Neural progenitor cell (in vitro differentiated cells): Measurements from ENCODE around the gene GFY. TPM values are rescaled to one million over a fixed set of nuclear protein-coding genes. Genes with fewer than 3 reads are reported as not detected.

Experiments used
- DNase-seq: peaks from one replicate; pipeline ENCODE4 v3.0.0-alpha.2; 2016; ENCODE audit warnings: low spot score
- H2AFZ ChIP-seq: fragments of 200-600 bp; sonication (generic); replicated peaks from 2 replicates; pipeline ENCODE4 v1.6.1; 2016; ENCODE audit warnings: antibody characterized with exemption
- H3F3A ChIP-seq: fragments of 200-600 bp; sonication (generic); 2 replicates; pipeline ENCODE4 v1.6.1; 2016; ENCODE audit warnings: antibody characterized with exemption, low read depth
- H3K27ac ChIP-seq: fragments of 200-600 bp; sonication (generic); 2 replicates; pipeline ENCODE4 v1.5.1; 2016; ENCODE audit warnings: mild to moderate bottlenecking
- H3K27me3 ChIP-seq: fragments of 200-600 bp; sonication (generic); 2 replicates; pipeline ENCODE4 v1.6.1; 2016; ENCODE audit warnings: mild to moderate bottlenecking, moderate library complexity
- H3K36me3 ChIP-seq: fragments of 200-600 bp; sonication (generic); 2 replicates; pipeline ENCODE4 v1.5.1; 2016
- H3K4me1 ChIP-seq: fragments of 200-600 bp; sonication (generic); 2 replicates; pipeline ENCODE4 v1.6.1; 2016; ENCODE audit warnings: mixed run types
- H3K4me2 ChIP-seq: fragments of 200-600 bp; sonication (generic); 2 replicates; pipeline ENCODE4 v1.6.1; 2016
- H3K4me3 ChIP-seq: fragments of 200-600 bp; sonication (generic); 2 replicates; pipeline ENCODE4 v1.5.1; 2016
- H3K79me2 ChIP-seq: fragments of 200-600 bp; sonication (generic); 2 replicates; pipeline ENCODE4 v1.6.1; 2016; ENCODE audit warnings: low read depth
- H3K9ac ChIP-seq: fragments of 200-600 bp; sonication (generic); 2 replicates; pipeline ENCODE4 v1.6.1; 2016
- H3K9me3 ChIP-seq: fragments of 200-600 bp; sonication (generic); 2 replicates; pipeline ENCODE4 v1.5.1; 2016; ENCODE audit warnings: low read depth
- H4K20me1 ChIP-seq: fragments of 200-600 bp; sonication (generic); 2 replicates; pipeline ENCODE4 v1.6.1; 2016; ENCODE audit warnings: low read depth
- H3K27ac Mint-ChIP-seq: 3 replicates; pipeline ENCODE4 v1.8.0; 2021; ENCODE audit warnings: mixed read lengths
- H3K27me3 Mint-ChIP-seq: 2 replicates; pipeline ENCODE4 v1.8.0; 2022; ENCODE audit warnings: low read depth, mild to moderate bottlenecking, inconsistent platforms, moderate library complexity, mixed read lengths; ENCODE audit not compliant: insufficient read depth
- H3K36me3 Mint-ChIP-seq: 3 replicates; pipeline ENCODE4 v1.8.0; 2021; ENCODE audit warnings: mixed read lengths
- H3K4me1 Mint-ChIP-seq: 3 replicates; pipeline ENCODE4 v1.8.0; 2021; ENCODE audit warnings: mixed read lengths
- H3K4me3 Mint-ChIP-seq: 3 replicates; pipeline ENCODE4 v1.8.0; 2021; ENCODE audit warnings: mild to moderate bottlenecking, moderate library complexity, mixed read lengths
- H3K9me3 Mint-ChIP-seq: 3 replicates; pipeline ENCODE4 v1.8.0; 2020; ENCODE audit warnings: mixed read lengths
- EZH2 ChIP-seq: fragments of 200-600 bp; sonication (generic); IDR thresholded peaks from 2 replicates; pipeline ENCODE4 v1.6.1; 2017; ENCODE audit warnings: antibody characterized with exemption, mild to moderate bottlenecking, moderate library complexity
- EZH2phosphoT487 ChIP-seq: fragments of 200-600 bp; sonication (generic); IDR thresholded peaks from 2 replicates; pipeline ENCODE4 v1.6.1; 2017; ENCODE audit warnings: antibody characterized with exemption
- total RNA-seq: library from RNA; depleted of rRNA; stranded (reverse); fragments of >200 nt; gene quantifications from 2 replicates; pipeline ENCODE4 v1.2.3, GENCODE V29; 2015; ENCODE audit warnings: low replicate concordance
- TF ChIP-seq, protein P1 (sequence below): fragments of 200-600 bp; sonication (generic); IDR thresholded peaks from 2 replicates; pipeline ENCODE4 v1.5.1; 2017; ENCODE audit warnings: antibody characterized with exemption, mild to moderate bottlenecking

The GFY gene
- total RNA-seq, 1 donor from 2014 or later, result not detected

DNA sequence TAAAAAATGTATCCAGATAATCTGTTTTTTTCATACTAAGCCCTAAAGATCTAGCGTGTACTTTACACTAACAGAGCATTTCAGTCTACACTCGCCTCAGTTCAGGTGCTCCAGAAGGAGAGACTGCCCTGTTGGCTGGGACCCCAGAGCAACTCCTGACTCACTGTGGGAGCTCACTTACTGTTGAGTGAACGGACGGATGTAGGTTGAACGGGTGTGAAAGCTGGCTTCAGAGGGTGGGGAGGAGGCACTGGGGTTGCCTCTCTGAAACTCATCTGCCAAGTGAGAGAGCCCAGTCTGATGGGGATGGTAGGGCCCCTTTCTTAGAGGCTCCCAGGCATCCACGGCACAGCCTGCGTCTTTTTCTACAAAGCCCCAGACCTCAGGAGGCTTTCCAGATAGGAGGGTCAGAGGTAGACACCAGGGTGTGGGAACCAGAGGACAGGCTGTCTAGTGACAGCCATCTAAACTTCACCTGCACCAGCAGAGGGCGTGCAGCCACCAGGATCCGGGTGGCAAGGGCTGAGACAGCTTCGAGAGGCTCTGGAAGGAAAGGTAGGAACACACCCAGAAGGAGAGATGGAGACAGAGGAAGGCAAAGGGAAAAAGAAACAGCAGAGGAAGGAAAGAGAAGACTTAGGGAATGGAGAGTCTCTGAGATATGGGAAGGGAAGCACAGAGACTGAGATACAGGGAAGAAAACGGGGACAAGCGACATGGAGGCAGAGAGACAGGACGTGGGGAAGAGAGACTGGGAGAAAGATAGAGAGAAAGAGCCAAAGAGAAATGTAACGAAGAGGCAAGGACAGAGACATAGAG lies 33.4 kb upstream of the GFY start:
- DNase-seq, result peak; percentile 92
- Mint-ChIP-seq H3K27ac (no peak overlapping the region), H3K4me3 (no peak overlapping the region), H3K36me3 (peaks cover 2% of the 10 kb centered on the region), H3K9me3 (peaks cover 3% of the 10 kb centered on the region), H3K27me3 (peaks cover 16% of the 10 kb centered on the region), H3K4me1 (peaks cover 23% of the 10 kb centered on the region)
- peaks cover 22% of the 10 kb centered on the region for H3F3A ChIP-seq
- peaks cover 18% of the 10 kb centered on the region for H3K4me1 ChIP-seq
- peak overlapping the region; percentile 51 for H2AFZ ChIP-seq
- H3K9ac ChIP-seq, result no peak overlapping the region
- no peak overlapping the region for H3K4me2 ChIP-seq
- no peaks in the 10 kb centered on the region for H3K27me3 ChIP-seq
- no peak for TF ChIP-seq EZH2
- TF ChIP-seq, protein P1, sequence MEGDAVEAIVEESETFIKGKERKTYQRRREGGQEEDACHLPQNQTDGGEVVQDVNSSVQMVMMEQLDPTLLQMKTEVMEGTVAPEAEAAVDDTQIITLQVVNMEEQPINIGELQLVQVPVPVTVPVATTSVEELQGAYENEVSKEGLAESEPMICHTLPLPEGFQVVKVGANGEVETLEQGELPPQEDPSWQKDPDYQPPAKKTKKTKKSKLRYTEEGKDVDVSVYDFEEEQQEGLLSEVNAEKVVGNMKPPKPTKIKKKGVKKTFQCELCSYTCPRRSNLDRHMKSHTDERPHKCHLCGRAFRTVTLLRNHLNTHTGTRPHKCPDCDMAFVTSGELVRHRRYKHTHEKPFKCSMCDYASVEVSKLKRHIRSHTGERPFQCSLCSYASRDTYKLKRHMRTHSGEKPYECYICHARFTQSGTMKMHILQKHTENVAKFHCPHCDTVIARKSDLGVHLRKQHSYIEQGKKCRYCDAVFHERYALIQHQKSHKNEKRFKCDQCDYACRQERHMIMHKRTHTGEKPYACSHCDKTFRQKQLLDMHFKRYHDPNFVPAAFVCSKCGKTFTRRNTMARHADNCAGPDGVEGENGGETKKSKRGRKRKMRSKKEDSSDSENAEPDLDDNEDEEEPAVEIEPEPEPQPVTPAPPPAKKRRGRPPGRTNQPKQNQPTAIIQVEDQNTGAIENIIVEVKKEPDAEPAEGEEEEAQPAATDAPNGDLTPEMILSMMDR, result peak; percentile 97
- no peak for TF ChIP-seq EZH2phosphoT487
- H3K4me3 ChIP-seq, result no peak overlapping the region
- no peaks in the 10 kb centered on the region for H3K9me3 ChIP-seq
- no peaks in the 10 kb centered on the region for H3K36me3 ChIP-seq
- no peak overlapping the region for H3K27ac ChIP-seq
- H4K20me1 ChIP-seq, result no peaks in the 10 kb centered on the region
- H3K79me2 ChIP-seq, result no peaks in the 10 kb centered on the region

DNA sequence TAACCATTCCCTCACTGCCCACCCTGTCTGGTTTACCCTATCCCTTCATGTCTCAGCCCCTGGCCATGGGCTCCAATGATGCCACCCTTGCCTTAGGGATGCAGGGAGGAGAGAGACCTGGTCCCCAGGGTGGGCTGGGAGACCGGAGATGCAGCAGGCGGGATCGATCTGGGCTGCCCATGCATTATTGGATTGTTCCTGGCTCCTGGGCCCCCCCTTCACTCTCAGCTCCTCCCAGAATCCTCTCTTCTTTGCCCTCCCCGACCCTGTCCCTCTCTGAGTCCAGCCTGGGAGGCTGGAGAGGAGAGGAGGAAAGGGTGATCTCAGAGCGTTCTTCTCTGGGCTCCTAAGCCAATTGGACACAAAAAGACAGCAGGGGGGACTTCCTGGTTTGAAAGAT lies 31.3 kb upstream of the GFY start:
- TF ChIP-seq EZH2phosphoT487, result no peak
- no peak for TF ChIP-seq EZH2
- TF ChIP-seq, protein P1, result no peak
- Histone ChIP-seq H3K36me3 (no peaks in the 10 kb centered on the region), H3K27me3 (no peaks in the 10 kb centered on the region), H3K9me3 (no peaks in the 10 kb centered on the region), H4K20me1 (no peaks in the 10 kb centered on the region), H3F3A (peaks cover 22% of the 10 kb centered on the region), H3K27ac (no peak overlapping the region), H3K79me2 (no peaks in the 10 kb centered on the region), H2AFZ (no peak overlapping the region), H3K4me2 (no peak overlapping the region), H3K4me3 (no peak overlapping the region), H3K4me1 (peaks cover 25% of the 10 kb centered on the region), H3K9ac (no peak overlapping the region)
- Mint-ChIP-seq H3K27me3 (peaks cover 16% of the 10 kb centered on the region), H3K4me1 (peaks cover 31% of the 10 kb centered on the region), H3K4me3 (no peak overlapping the region), H3K36me3 (no peaks in the 10 kb centered on the region), H3K27ac (no peak overlapping the region), H3K9me3 (no peaks in the 10 kb centered on the region)
- DNase-seq, result no peak

DNA sequence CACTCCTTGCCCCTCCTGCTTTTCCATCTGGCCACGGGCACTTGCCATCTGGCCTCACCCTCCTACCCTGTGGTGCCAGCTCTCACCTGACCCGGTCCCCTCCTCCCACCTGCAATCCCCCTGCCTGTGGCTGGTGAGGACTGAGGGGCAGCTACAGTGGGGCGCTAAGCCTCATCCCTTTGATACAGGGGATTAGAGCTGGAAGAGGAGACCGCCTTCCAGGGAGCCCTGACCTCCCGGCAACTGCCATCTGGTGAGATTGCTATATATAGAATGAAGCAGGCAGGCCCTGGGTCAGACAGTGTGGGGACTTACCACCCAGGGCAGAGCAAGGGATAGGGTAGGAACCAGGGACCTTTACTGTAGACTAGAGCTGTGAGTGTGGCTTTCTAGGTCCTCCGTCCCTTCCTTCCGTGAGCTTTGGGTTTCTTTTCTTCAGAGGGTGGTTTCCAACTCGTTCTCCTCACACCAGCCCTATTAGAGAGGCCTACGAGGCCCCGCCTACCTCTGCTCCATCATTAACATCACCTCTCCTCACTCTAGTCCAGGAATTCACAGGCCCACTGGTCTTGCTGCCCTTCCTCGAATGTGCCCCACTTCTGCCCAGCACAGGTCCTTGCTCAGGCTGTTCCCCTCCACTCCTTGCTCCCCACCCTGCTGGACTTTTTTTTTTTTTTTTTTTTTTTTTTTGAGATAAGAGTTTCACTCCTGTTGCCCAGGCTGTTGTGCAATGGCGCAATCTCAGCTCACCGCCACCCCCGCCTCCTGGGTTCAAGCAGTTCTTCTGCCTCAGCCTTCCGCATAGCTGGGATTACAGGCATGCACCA lies 29.4 kb upstream of the GFY start:
- H3K27me3 Mint-ChIP-seq, result peaks cover 17% of the 10 kb centered on the region
- H3K27me3 ChIP-seq, result no peaks in the 10 kb centered on the region
- no peaks in the 10 kb centered on the region for H3K9me3 ChIP-seq
- no peak overlapping the region for H3K4me3 ChIP-seq
- peak overlapping the region; percentile 57 for H3K27ac Mint-ChIP-seq
- no peaks in the 10 kb centered on the region for H3K36me3 ChIP-seq
- no peak overlapping the region for H3K9ac ChIP-seq
- H3K4me2 ChIP-seq, result peak overlapping the region; percentile 55
- no peaks in the 10 kb centered on the region for H4K20me1 ChIP-seq
- peak; percentile 63 for DNase-seq
- no peaks in the 10 kb centered on the region for H3K79me2 ChIP-seq
- peaks cover 38% of the 10 kb centered on the region for H3K4me1 Mint-ChIP-seq
- H3K36me3 Mint-ChIP-seq, result no peaks in the 10 kb centered on the region
- peaks cover 22% of the 10 kb centered on the region for H3F3A ChIP-seq
- peak overlapping the region; percentile 64 for H3K4me3 Mint-ChIP-seq
- TF ChIP-seq, protein P1, result no peak
- no peak for TF ChIP-seq EZH2
- no peak for TF ChIP-seq EZH2phosphoT487
- H2AFZ ChIP-seq, result no peak overlapping the region
- H3K27ac ChIP-seq, result no peak overlapping the region
- H3K9me3 Mint-ChIP-seq, result no peaks in the 10 kb centered on the region
- H3K4me1 ChIP-seq, result peaks cover 28% of the 10 kb centered on the region
